HEK293T (cell line): Measurements from ENCODE around the gene NRIP1.

Experiments used
- ARNT ChIP-seq: fragments of 450-650 bp; IDR thresholded peaks from 2 replicates; pipeline ENCODE4 v1.6.1; 2017; ENCODE audit warnings: mild to moderate bottlenecking
- BHLHE40 ChIP-seq: fragments of 450-650 bp; IDR thresholded peaks from 2 replicates; pipeline ENCODE4 v1.6.1; 2016; ENCODE audit warnings: mild to moderate bottlenecking, moderate library complexity, borderline replicate concordance
- ELF4 ChIP-seq: fragments of 450-650 bp; IDR thresholded peaks from 2 replicates; pipeline ENCODE4 v1.6.1; 2017; ENCODE audit warnings: antibody characterized with exemption
- SP1 ChIP-seq: fragments of 450-650 bp; IDR thresholded peaks from 2 replicates; pipeline ENCODE4 v1.6.1; 2017
- TARDBP ChIP-seq: fragments of 450-650 bp; IDR thresholded peaks from 2 replicates; pipeline ENCODE4 v1.6.1; 2016
- ZNF384 ChIP-seq: fragments of 450-650 bp; IDR thresholded peaks from 2 replicates; pipeline ENCODE4 v1.6.1; 2016
- TF ChIP-seq, protein P1 (sequence below): fragments of 450-650 bp; IDR thresholded peaks from 2 replicates; pipeline ENCODE4 v1.6.1; 2016

DNA sequence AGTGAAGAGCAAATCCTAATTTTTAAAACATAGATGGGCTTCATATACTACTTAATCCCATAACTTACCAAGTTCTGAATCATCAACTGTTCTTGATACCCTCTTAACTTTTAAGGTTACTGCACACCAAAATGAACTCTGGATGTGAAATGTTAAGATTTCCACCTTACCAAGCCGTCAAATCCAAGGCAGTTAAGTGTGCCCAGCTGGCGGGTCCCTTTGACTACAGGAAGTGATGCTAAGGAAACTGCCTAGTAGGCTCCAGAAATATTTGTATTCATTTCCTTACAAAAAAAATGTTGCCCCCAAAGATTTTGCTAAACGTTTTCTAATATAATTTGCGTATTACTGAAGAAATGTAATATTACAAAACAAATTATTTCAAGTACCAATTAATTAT is 10.7 kb downstream of the NRIP1 start:
- no peak for TF ChIP-seq BHLHE40
- no peak for TF ChIP-seq SP1
- no peak for TF ChIP-seq ZNF384
- TF ChIP-seq TARDBP: no peak
- no peak for TF ChIP-seq ELF4
- no peak for TF ChIP-seq ARNT
- TF ChIP-seq, protein P1, sequence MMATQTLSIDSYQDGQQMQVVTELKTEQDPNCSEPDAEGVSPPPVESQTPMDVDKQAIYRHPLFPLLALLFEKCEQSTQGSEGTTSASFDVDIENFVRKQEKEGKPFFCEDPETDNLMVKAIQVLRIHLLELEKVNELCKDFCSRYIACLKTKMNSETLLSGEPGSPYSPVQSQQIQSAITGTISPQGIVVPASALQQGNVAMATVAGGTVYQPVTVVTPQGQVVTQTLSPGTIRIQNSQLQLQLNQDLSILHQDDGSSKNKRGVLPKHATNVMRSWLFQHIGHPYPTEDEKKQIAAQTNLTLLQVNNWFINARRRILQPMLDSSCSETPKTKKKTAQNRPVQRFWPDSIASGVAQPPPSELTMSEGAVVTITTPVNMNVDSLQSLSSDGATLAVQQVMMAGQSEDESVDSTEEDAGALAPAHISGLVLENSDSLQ: no peak
